22Rv1 (cell line): ENCODE results near the gene C16orf78.

Source experiments
- CTCF ChIP-seq: fragments of 450-650 bp; IDR thresholded peaks from 2 replicates; pipeline ENCODE4 v1.5.1; 2017; ENCODE audit warnings: mild to moderate bottlenecking
- ZFX ChIP-seq: fragments of 450-650 bp; IDR thresholded peaks from 2 replicates; pipeline ENCODE4 v1.6.1; 2017; ENCODE audit warnings: antibody characterized with exemption, borderline replicate concordance

GRCh38 chr16:49405123-49405522, 31.5 kb downstream of the C16orf78 start:
- TF ChIP-seq CTCF (no peak), ZFX (no peak)
